Fibroblast of peridontal ligament (primary cell): Measurements from ENCODE around the gene VANGL1.
"Not testable (repeated sequence)": the region's sequence is repeated elsewhere in the genome, so short reads cannot be mapped to it uniquely, and the experiment has no call there.

Experiments used
- DNase-seq: peaks from one replicate; pipeline ENCODE4 v3.0.0-alpha.2; 2010; ENCODE audit errors: extremely low read depth

The VANGL1 gene

DNA sequence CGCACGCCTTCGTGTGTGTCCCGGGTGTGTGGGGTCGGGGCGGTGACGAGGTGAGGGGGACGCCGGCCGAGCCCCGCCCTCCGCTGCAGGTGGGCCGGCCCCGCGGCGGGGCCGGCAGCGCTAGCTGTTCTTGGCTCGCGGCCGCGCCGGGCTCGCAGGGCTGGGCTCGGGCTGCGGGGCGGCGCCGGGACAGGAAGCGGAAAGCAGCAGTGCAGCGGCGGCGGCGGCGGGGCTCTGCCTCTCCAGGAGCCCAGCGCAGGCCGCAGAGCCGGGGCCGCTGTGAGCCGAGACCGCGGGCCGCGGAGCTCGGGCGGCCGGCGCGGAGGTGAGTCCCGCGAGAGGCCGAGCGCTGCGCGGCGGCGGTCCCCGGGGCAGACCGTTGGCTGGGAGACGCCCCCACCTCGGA is at the start of gene VANGL1:
Gene VANGL1 (plus strand): TSS at position 209 of the 406 bp plus-strand sequence. CDS start 9,444 bp downstream, outside the sequence.
- peak; percentile 29 for DNase-seq

- no peak for DNase-seq
These were observed 49.5 kb upstream of the VANGL1 start for GRCh38 chr1:115592264-115592663.

DNA sequence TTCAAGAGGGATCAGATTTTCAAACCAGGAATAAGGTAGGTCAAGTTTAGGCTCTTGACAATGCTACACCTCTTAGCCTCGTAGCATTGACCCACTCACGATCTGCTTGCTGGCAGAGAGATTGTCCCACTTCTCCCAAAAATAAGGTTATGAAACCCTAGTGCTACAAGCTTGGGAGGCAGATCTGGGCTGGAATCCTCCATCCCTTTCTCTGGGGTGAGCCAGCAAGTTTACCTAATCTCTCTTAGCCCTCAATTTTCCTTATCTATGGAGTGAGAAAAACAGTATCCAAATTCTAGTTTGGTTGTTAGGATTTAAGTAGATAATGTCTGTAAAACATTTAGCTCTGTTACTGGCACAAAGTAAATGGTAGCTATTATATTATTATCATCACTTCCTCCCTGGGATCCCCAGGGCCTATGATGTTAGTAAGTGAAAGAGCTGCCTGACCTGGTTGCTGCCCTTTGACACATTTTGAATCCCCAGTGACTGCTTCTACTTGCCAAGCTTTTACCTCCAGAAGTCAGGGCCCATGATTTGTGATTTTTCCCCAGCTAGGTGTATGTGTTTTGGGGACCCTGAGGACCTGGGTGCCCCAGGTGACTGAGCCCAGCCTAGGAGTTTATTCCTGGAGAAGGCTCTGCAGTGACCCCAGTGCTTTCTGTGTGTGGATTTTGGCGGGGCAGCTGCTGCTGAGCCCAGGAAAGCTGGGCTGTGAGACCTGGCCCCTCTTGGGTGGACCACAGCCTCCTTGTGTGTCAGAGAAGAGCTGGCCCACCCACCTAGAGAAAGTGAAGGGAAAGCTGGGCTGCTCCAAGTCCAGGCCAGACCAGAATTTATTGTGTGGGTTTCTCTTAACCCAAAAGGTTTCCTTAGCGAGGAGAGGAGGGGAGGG is 48.2 kb upstream of the VANGL1 start:
- no peak for DNase-seq

- no peak for DNase-seq
These were observed 47.2 kb upstream of the VANGL1 start for GRCh38 chr1:115594600-115594999.

- peak; percentile 99 for DNase-seq
These were observed 46.3 kb upstream of the VANGL1 start for GRCh38 chr1:115595279-115596079.

GRCh38 chr1:115596080-115596780 is 45.5 kb upstream of the VANGL1 start:
- peak; percentile 44 for DNase-seq

DNA sequence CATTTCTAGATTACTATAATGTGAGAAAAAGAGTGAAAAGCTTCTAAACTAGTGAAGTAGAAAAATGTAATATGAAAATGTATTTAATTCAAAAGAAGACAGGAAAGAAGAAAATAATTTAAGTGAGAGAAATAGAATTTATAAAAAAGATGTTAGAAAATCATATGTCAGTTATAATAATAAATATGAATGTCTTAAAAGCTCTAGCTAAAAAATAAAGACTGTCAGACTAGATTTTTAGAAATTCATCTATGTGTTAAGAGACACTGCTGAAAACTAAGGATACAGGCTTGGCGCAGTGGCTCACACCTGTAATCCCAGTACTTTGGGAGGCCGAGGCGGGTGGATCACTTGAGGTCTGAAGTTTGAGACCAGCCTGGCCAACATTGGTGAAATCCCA is 37.3 kb upstream of the VANGL1 start:
- DNase-seq: no peak

DNA sequence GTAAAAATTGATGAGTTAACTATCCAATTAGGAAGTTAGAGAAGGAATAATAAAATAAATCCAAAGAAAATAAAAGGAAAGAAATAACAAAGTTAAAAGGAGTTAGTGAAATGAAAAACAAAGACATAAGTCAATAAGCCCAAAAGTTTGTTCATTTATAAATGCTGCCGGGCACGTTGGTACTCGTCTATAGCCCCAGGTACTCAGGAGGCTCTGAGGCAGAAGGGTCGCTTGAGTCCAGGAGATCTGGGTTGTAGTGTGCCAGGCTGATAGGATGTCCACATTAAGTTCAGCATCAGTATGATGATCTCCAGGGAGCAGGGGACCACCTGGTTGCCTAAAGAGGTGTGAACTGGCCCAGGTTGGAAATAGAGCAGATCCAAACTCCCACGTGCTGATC is 35.5 kb upstream of the VANGL1 start:
- DNase-seq: no peak

- DNase-seq: no peak
These were observed 32.7 kb upstream of the VANGL1 start for GRCh38 chr1:115609021-115609420.

- DNase-seq: no peak
These were observed 28.0 kb upstream of the VANGL1 start for GRCh38 chr1:115613767-115614166.

- no peak for DNase-seq
These were observed 21.3 kb upstream of the VANGL1 start for GRCh38 chr1:115620453-115620852.

DNA sequence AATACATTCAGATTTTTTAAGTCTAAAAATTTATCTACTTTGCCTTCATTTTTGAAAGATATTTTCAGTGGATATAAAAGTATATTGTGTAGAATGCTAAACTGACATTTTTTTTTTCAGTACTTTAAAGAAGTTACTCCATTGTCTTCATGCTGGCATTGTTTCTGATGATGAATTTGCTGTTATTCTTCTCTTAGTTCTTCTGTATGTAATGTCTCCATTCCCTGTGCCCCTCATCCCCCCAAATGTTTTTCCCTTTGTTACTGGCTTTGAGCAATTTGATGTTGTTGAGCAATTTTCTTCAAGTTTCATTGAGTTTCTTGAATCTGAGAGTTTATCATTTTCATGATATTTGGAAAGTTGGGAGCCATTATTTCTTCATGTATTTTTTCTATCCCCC is 20.8 kb upstream of the VANGL1 start:
- no peak for DNase-seq

- DNase-seq: no peak
These were observed 16.9 kb upstream of the VANGL1 start for GRCh38 chr1:115624859-115625258.

GRCh38 chr1:115630342-115630741 is 11.4 kb upstream of the VANGL1 start:
- no peak for DNase-seq

DNA sequence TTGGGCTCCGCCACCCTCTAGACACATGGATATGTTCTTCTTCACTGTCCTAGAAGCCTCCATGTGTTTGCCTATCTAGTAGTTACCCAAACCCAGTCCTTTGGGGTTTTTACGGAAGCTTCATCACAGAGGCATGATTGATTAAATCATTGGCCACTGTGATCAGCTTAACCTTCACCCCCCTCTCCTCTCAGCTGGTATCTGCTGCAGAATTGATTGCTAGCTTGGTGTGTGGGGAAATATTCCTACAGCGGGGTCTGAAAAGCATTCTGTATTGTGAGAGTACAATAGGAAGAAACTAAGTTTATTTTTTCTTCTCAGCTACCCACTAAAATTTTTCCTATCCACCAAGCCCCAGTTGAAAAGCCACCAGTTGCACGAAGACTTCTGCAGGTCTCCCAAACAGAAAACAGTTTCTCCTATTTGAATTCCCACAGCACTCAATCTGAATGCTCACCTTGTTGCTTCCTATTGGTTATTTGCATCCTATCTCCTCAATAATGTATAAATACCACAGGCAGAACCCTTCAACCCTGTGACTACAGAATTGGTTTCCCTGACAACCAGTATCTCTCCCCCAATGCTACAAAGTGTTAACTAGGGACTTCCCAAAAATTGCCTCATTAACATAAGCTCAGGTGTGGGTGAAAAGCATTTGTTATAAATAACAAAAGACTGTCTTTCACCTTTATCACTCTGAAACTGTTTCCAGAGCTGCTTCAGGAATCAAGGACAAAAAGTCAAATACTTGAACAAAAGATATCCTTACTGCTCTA is 9.3 kb upstream of the VANGL1 start:
- DNase-seq: no peak

GRCh38 chr1:115633606-115634005 is 8.2 kb upstream of the VANGL1 start:
- DNase-seq: not testable (repeated sequence)

DNA sequence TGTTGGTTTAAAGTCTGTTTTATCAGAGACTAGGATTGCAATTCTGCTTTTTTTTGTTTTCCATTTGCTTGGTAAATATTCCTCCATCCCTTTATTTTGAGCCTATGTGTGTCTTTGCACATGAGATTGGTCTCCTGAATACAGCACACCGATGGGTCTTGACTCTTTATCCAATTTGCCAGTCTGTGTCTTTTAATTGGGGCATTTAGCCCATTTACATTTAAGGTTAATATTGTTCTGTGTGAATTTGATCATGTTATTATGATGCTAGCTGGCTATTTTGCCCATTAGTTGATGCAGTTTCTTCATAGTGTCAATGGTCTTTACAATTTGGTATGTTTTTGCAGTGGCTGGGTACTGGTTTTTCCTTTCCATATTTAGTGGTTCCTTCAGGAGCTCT is 4.5 kb upstream of the VANGL1 start:
- not testable (repeated sequence) for DNase-seq

DNA sequence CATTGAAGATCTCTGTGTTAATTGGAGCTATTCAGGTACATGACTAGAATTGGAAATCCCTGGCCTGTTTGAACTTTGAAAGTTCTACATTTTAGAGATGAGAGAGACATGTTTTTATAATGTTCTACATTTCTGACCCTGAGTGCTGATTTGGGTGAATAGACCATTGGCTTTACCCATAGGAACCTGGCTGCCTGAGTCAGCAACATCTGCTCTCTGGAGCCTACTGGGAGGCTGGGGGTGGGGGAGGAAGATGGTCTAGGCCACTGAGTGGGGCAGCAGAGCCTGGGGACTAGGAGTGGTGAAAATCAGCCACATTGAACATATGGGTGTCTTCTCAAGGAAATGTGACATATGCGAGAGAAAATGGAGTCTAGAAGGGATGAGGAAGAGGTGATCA is 1.4 kb upstream of the VANGL1 start:
- DNase-seq: no peak

DNA sequence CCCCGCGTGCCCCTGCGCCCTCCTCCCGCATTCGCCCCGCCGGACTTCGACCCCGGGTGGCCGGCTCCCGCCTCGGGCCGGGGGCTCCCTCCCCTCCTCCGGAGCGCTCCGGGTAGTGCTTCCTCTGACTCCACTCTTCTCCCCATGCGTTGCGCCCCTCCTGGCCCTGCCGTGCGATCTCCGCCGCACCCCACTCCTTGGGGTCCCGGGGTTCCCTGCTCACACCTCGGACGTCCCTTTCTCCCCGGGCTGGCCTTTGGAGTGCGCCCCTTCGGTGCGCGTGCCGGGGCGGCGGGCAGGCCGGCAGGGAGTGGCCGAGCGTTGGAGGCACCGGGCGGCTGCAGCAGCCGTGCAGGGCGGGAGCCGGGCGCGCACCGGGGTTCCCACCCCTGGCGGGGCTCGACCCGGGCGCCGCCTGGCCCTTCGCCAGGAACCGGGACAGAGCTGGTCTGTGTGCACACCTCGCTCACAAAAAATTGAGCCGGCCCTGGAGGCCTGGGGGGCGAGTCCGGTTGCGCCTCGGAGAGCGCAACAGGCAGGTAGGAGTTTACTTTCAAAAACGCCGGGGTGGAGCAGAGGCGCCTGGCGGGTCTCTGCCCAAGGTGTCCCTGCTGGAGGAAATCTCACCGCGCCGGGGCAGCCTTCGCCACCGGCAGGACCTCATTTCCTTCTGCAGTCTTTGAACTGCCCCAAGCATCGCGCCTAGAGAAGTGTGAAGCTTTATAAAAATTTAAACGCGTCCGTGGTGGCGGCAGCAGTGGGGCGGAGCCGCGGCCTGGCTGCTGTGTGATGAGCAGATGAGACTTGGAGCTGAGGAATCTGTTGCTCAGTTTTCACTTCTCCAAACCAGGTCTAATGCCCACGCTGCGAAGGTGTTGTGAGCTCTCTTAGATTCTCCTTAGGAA is 650 bp downstream of the VANGL1 start:
- peak; percentile 29 for DNase-seq

DNA sequence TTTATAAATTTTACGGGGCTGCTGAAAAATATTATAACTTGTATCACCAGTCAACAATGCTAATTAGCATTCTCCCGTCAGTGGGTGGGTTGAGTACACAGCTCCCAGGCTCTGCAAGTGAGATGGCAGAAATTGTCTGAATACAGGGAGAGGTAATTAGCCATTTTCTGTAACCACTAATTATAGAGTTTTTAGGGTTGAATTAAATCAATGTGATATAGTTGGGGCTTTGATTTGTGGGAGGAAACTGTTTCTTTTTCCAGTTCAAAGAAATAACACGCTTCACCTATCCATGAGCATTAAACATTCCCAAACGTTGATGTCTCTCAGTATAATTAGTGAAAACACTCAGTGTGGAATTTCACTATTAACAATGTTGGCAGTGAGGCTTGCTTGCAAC is 1.5 kb downstream of the VANGL1 start:
- no peak for DNase-seq
